ENCODE measurements around the gene KLRC1.
"Not testable (repeated sequence)": the region's sequence is repeated elsewhere in the genome, so short reads cannot be mapped to it uniquely, and the experiment has no call there.

Gene KLRC1

GRCh38 chr12:10400829-10401228 lies 52.3 kb downstream of the KLRC1 start:
- DNase-seq (ENCODE audit: low read depth): no peak
- TF ChIP-seq, protein P1, sequence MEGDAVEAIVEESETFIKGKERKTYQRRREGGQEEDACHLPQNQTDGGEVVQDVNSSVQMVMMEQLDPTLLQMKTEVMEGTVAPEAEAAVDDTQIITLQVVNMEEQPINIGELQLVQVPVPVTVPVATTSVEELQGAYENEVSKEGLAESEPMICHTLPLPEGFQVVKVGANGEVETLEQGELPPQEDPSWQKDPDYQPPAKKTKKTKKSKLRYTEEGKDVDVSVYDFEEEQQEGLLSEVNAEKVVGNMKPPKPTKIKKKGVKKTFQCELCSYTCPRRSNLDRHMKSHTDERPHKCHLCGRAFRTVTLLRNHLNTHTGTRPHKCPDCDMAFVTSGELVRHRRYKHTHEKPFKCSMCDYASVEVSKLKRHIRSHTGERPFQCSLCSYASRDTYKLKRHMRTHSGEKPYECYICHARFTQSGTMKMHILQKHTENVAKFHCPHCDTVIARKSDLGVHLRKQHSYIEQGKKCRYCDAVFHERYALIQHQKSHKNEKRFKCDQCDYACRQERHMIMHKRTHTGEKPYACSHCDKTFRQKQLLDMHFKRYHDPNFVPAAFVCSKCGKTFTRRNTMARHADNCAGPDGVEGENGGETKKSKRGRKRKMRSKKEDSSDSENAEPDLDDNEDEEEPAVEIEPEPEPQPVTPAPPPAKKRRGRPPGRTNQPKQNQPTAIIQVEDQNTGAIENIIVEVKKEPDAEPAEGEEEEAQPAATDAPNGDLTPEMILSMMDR (conservative IDR thresholded peaks at IDR 0.05; ENCODE audit: low read depth, low read length): no peak

DNA sequence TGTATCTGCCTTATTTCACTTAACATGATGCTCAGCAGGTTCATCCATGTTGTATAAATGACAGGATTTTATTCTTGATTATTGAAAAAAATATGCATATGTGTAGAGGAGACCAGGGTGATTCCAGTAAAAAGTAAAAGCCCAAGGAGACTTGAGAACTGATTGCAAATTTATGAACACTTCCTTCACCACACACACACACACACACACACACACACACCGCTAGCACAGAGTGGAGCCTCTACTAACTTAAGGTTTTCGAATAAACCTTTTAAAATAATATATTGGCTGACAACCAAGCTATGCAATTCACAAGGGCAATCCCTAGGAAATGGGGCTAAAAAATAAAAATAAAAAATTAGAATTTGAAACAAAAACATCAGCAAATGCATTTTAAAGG lies 55.0 kb downstream of the KLRC1 start:
- TF ChIP-seq, protein P1 (conservative IDR thresholded peaks at IDR 0.05; ENCODE audit: low read depth, low read length): no peak
- no peak for DNase-seq (ENCODE audit: low read depth)
- H3K4me3 ChIP-seq (ENCODE audit: low read length): no peak overlapping the region

More at GRCh38 chr12:10400829-10401228, 52.3 kb downstream of the KLRC1 start:
- H3K4me3 ChIP-seq (ENCODE audit: low read length): no peak overlapping the region

GRCh38 chr12:10397296-10397695 lies 55.9 kb downstream of the KLRC1 start:
- no peak for DNase-seq (ENCODE audit: low read depth)
- TF ChIP-seq, protein P1 (conservative IDR thresholded peaks at IDR 0.05; ENCODE audit: low read depth, low read length): no peak
- no peak overlapping the region for H3K4me3 ChIP-seq (ENCODE audit: low read length)

DNA sequence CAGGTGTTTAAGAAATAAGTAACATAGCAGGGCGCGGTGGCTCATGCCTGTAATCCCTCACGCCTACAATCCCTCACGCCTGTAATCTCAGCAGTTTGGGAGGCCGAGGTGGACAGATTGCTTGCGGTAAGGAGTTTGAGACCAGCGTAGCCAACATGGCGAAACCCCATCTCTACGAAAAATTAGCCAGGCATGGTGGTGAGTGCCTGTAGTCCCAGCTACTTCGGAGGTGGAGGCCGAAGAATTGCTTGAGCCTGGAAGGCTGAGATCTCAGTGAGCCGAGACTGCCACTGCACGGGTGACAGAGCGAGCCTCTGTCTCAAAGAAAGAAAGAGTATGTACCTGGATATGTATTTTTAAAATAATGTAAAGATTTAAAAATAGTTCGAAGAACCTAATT lies 57.0 kb downstream of the KLRC1 start:
- H3K4me3 ChIP-seq (ENCODE audit: low read length); DNase-seq (ENCODE audit: low read depth): not testable (repeated sequence)
